Measurements from ENCODE around the gene ATP6AP2.

Gene ATP6AP2

GRCh38 chrX:40623139-40623536 is 42.4 kb downstream of the ATP6AP2 start, which contains the start of gene MPC1L:
MPC1L (plus strand) TSS chrX:40623428; CDS start chrX:40623566, 138 bp downstream.
- TF ChIP-seq CTCF (IDR thresholded peaks at IDR 0.05; ENCODE audit: insufficient read depth, low read length, poor library complexity, severe bottlenecking): no peak
- Histone ChIP-seq H3K36me3 (ENCODE audit: control insufficient read depth, insufficient read depth, low read length) (no peaks in the 10 kb centered on the region), H3K27me3 (replicated peaks; ENCODE audit: control insufficient read depth, insufficient read depth, low read length) (peaks cover 2% of the 10 kb centered on the region; the same call in 1 of the 2 replicates), H3K4me3 (replicated peaks; ENCODE audit: low read depth, low read length) (no peak within 1 kb of the TSS)
- no peak for DNase-seq (ENCODE audit: extremely low read depth, insufficient read length)

- Histone ChIP-seq H3K4me3 (replicated peaks; ENCODE audit: low read depth, low read length) (no peak overlapping the region), H3K36me3 (ENCODE audit: control insufficient read depth, insufficient read depth, low read length) (peaks cover 3% of the 10 kb centered on the region), H3K27me3 (replicated peaks; ENCODE audit: control insufficient read depth, insufficient read depth, low read length) (peaks cover 2% of the 10 kb centered on the region; the same call in 1 of the 2 replicates)
- TF ChIP-seq CTCF (IDR thresholded peaks at IDR 0.05; ENCODE audit: insufficient read depth, low read length, poor library complexity, severe bottlenecking): no peak
- no peak for DNase-seq (ENCODE audit: extremely low read depth, insufficient read length)
These were observed 42.9 kb downstream of the ATP6AP2 start for GRCh38 chrX:40623665-40624064.

- TF ChIP-seq CTCF (IDR thresholded peaks at IDR 0.05; ENCODE audit: insufficient read depth, low read length, poor library complexity, severe bottlenecking): no peak
- no peak overlapping the region for H3K4me3 ChIP-seq (replicated peaks; ENCODE audit: low read depth, low read length)
These were observed 44.5 kb downstream of the ATP6AP2 start for GRCh38 chrX:40625294-40625693.

GRCh38 chrX:40628506-40628905 is 47.7 kb downstream of the ATP6AP2 start:
- Histone ChIP-seq H3K36me3 (ENCODE audit: control insufficient read depth, insufficient read depth, low read length) (peaks cover 10% of the 10 kb centered on the region), H3K4me3 (replicated peaks; ENCODE audit: low read depth, low read length) (no peak overlapping the region), H3K27me3 (replicated peaks; ENCODE audit: control insufficient read depth, insufficient read depth, low read length) (no peaks in the 10 kb centered on the region)
- no peak for TF ChIP-seq CTCF (IDR thresholded peaks at IDR 0.05; ENCODE audit: insufficient read depth, low read length, poor library complexity, severe bottlenecking)
- DNase-seq (ENCODE audit: extremely low read depth, insufficient read length): no peak

More at GRCh38 chrX:40625294-40625693, 44.5 kb downstream of the ATP6AP2 start:
- peaks cover 2% of the 10 kb centered on the region; the same call in 1 of the 2 replicates for H3K27me3 ChIP-seq (replicated peaks; ENCODE audit: control insufficient read depth, insufficient read depth, low read length)
- H3K36me3 ChIP-seq (ENCODE audit: control insufficient read depth, insufficient read depth, low read length): peaks cover 3% of the 10 kb centered on the region
- no peak for DNase-seq (ENCODE audit: extremely low read depth, insufficient read length)

- no peak for DNase-seq (ENCODE audit: extremely low read depth, insufficient read length)
- no peak overlapping the region for H3K4me3 ChIP-seq (replicated peaks; ENCODE audit: low read depth, low read length)
- no peak for TF ChIP-seq CTCF (IDR thresholded peaks at IDR 0.05; ENCODE audit: insufficient read depth, low read length, poor library complexity, severe bottlenecking)
- H3K36me3 ChIP-seq (ENCODE audit: control insufficient read depth, insufficient read depth, low read length): peaks cover 17% of the 10 kb centered on the region
- H3K27me3 ChIP-seq (replicated peaks; ENCODE audit: control insufficient read depth, insufficient read depth, low read length): no peaks in the 10 kb centered on the region
These were observed 51.4 kb downstream of the ATP6AP2 start for GRCh38 chrX:40632199-40632598.

- H3K27me3 ChIP-seq (replicated peaks; ENCODE audit: control insufficient read depth, insufficient read depth, low read length): no peaks in the 10 kb centered on the region
- peaks cover 16% of the 10 kb centered on the region for H3K36me3 ChIP-seq (ENCODE audit: control insufficient read depth, insufficient read depth, low read length)
- no peak overlapping the region for H3K4me3 ChIP-seq (replicated peaks; ENCODE audit: low read depth, low read length)
- no peak for TF ChIP-seq CTCF (IDR thresholded peaks at IDR 0.05; ENCODE audit: insufficient read depth, low read length, poor library complexity, severe bottlenecking)
- no peak for DNase-seq (ENCODE audit: extremely low read depth, insufficient read length)
These were observed 56.9 kb downstream of the ATP6AP2 start for GRCh38 chrX:40637687-40638086.
